Measurements from ENCODE around the gene FOXL1. TPM values are rescaled to one million over a fixed set of nuclear protein-coding genes. Genes with fewer than 3 reads are reported as not detected.
A peak's percentile ranks its signal among the peaks of the same experiment; 100 is the strongest.

FOXL1 gene
- total and polyA plus RNA-seq, 7 donors = 0.14 to 1.6 (median 0.48) TPM; not detected in 1

DNA sequence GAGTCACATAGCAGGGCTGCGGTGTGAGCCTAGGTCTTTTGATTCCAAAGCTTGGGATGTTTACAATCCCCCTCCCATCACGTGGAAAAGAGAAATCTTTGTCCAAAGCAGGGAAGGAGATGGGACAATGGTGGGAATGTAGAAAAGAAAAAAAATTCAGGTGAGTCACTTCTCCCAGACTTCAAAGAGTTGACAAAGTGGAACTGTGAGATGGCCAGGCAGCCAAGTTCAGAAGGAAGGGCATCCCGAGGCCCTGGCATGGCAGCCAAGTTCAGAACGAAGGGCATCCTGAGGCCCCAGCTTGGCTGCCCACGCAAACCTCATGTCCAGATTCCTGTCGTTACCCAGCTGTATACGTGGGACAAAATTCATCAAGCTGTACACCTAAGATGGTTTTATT is 47.5 kb downstream of the FOXL1 start:
- no peaks in the 10 kb centered on the region for H3K36me3 ChIP-seq

DNA sequence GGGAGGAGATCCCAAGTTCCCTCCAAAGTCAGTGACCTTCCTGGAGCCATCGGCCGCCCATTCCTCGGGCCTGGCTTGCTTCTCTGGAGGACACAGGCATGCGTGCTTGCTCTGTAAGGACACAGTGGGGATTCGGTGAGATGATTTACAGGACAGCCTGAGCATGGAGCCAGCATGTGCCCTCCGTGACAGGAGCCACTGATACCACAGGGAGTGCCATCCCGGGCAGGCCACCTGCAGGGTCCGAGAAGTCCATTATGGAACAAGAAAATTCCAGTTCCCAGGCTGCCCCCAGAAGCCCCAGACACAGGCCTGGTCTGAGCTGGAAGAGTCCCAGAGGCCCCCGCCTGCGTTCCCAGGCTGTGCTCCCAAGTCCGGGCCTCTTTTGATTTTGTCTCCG is 47.9 kb downstream of the FOXL1 start:
- H3K4me1 ChIP-seq = no peaks in the 10 kb centered on the region
- peaks cover 0 to 8% (median 0%) of the 10 kb centered on the region in 3 donors for H3K27me3 ChIP-seq
- DNase-seq = peak; percentile 52
- H3K9me3 ChIP-seq = no peaks in the 10 kb centered on the region
- no peak overlapping the region for H3K4me3 ChIP-seq
- no peak overlapping the region for H3K27ac ChIP-seq
- TF ChIP-seq EP300 (IDR thresholded peaks at IDR 0.05) = no peak
- no peak for TF ChIP-seq POLR2AphosphoS5 (IDR thresholded peaks at IDR 0.05)
- TF ChIP-seq, protein P1, sequence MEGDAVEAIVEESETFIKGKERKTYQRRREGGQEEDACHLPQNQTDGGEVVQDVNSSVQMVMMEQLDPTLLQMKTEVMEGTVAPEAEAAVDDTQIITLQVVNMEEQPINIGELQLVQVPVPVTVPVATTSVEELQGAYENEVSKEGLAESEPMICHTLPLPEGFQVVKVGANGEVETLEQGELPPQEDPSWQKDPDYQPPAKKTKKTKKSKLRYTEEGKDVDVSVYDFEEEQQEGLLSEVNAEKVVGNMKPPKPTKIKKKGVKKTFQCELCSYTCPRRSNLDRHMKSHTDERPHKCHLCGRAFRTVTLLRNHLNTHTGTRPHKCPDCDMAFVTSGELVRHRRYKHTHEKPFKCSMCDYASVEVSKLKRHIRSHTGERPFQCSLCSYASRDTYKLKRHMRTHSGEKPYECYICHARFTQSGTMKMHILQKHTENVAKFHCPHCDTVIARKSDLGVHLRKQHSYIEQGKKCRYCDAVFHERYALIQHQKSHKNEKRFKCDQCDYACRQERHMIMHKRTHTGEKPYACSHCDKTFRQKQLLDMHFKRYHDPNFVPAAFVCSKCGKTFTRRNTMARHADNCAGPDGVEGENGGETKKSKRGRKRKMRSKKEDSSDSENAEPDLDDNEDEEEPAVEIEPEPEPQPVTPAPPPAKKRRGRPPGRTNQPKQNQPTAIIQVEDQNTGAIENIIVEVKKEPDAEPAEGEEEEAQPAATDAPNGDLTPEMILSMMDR (IDR thresholded peaks at IDR 0.05) = no peak
- no peak for TF ChIP-seq POLR2A (IDR thresholded peaks at IDR 0.05)
- WGBS, 2 donors = 91% methylated on average over 12 of the region's 12 CpGs
- H3K36me3 ChIP-seq = no peaks in the 10 kb centered on the region
- intact Hi-C loops (cut with DNase I) = no loop called here

More for the DNA sequence above, 47.5 kb downstream of the FOXL1 start:
- no peak overlapping the region for H3K4me3 ChIP-seq
- intact Hi-C loops (cut with DNase I) = no loop called here
- TF ChIP-seq POLR2A (IDR thresholded peaks at IDR 0.05) (no peak), EP300 (IDR thresholded peaks at IDR 0.05) (no peak), POLR2AphosphoS5 (IDR thresholded peaks at IDR 0.05) (no peak)
- TF ChIP-seq, protein P1 (IDR thresholded peaks at IDR 0.05) = no peak
- H3K27me3 ChIP-seq = peaks cover 0 to 8% (median 0%) of the 10 kb centered on the region in 3 donors
- no peaks in the 10 kb centered on the region for H3K9me3 ChIP-seq
- peak; percentile 32 for DNase-seq
- no peak overlapping the region for H3K27ac ChIP-seq
- WGBS, 2 donors = 77 to 86% methylated on average over 7 of the region's 7 CpGs
- H3K4me1 ChIP-seq = no peaks in the 10 kb centered on the region

DNA sequence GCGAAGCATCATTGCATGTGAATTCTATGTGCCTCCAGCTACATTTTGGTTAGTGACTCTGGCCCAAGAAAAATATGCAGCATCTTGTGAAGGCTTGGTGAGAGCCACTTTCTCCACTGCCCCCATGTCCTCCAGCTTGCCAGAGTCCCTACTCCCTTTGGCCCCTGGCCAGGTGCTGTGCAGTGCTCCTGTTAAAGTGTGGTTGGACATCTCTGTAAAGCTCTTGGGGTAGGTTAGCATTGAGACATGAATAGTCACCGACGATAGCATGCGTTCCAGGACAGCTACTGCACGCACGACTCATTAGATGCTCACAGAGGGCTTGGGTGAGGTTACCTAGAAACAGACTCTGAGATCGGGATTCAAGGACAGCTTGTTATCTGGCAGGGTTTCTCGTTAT is 48.6 kb downstream of the FOXL1 start:
- TF ChIP-seq, protein P1 (IDR thresholded peaks at IDR 0.05) = no peak
- TF ChIP-seq EP300 (IDR thresholded peaks at IDR 0.05) = no peak
- TF ChIP-seq POLR2AphosphoS5 (IDR thresholded peaks at IDR 0.05) = no peak
- TF ChIP-seq POLR2A (IDR thresholded peaks at IDR 0.05) = no peak
- Histone ChIP-seq H3K4me3 (no peak overlapping the region), H3K4me1 (no peaks in the 10 kb centered on the region), H3K27ac (no peak overlapping the region), H3K27me3 (peaks cover 0 to 1% (median 0%) of the 10 kb centered on the region in 3 donors), H3K36me3 (no peaks in the 10 kb centered on the region), H3K9me3 (no peaks in the 10 kb centered on the region)
- intact Hi-C loops (cut with DNase I) = no loop called here
- WGBS, 2 donors = 89 to 91% methylated on average over 8 of the region's 8 CpGs
- no peak for DNase-seq

DNA sequence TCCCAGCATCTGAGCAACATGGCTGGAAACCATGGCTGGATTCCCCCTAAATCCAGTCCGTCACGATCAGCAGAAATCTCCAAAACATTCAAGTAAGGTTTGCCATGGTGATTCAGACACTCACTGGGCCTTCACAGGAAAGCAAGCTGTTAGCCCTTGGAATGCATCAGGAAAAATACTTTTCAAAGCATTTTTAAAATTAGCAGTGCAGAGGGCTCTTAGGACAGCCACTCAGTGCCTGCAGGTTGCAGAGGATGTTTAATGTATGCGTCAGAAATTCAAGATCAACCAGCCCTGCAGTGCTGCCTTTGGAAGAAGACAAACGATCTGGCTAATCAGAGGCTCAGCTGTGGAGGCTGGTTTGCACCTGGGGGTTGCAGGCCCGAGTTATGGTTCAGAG is 50.3 kb downstream of the FOXL1 start:
- no peaks in the 10 kb centered on the region for H3K36me3 ChIP-seq
- H3K4me3 ChIP-seq = no peak overlapping the region
- H3K4me1 ChIP-seq = no peaks in the 10 kb centered on the region
- H3K27me3 ChIP-seq = no peaks in the 10 kb centered on the region
- 75 to 83% methylated on average over 5 of the region's 5 CpGs for WGBS, 2 donors
- H3K9me3 ChIP-seq = no peaks in the 10 kb centered on the region
- no peak overlapping the region for H3K27ac ChIP-seq
- intact Hi-C loops (cut with DNase I) = no loop called here
- DNase-seq = peak; percentile 18
- TF ChIP-seq EP300 (IDR thresholded peaks at IDR 0.05) (no peak), POLR2A (IDR thresholded peaks at IDR 0.05) (no peak)
- TF ChIP-seq, protein P1 (IDR thresholded peaks at IDR 0.05) = no peak

DNA sequence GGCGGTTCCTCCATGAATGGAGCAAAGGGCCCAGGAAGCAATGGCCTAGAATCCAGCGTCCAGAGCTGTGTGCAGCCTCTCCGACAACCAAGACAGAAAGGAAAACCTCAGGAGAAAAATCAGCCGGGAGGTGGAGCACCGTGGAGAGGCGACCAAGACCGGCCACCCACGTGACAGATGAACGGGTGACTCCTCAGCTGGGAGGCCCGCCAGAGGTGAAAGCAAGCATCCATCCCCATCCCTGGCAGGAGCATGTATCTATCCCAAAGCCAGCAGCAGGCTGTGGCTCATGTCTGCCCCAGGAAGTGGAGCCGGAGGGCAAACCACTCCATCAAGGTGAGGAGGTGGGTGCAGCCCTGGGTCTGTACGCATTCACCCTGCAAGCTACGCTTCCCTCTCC is 52.1 kb downstream of the FOXL1 start:
- no peak for DNase-seq
- Histone ChIP-seq H3K4me3 (no peak overlapping the region), H3K4me1 (no peaks in the 10 kb centered on the region), H3K27me3 (no peaks in the 10 kb centered on the region), H3K9me3 (no peaks in the 10 kb centered on the region), H3K36me3 (no peaks in the 10 kb centered on the region), H3K27ac (no peak overlapping the region)
- intact Hi-C loops (cut with DNase I) = no loop called here
- TF ChIP-seq, protein P1 (IDR thresholded peaks at IDR 0.05) = no peak
- no peak for TF ChIP-seq POLR2A (IDR thresholded peaks at IDR 0.05)
- 85 to 87% methylated on average over 13 of the region's 13 CpGs for WGBS, 2 donors

Data from sigmoid colon (tissue), 7 donors.